K562 (cell line): Measurements from ENCODE around the gene VWA1. TPM values are rescaled to one million over a fixed set of nuclear protein-coding genes. Genes with fewer than 3 reads are reported as not detected.
A peak's percentile ranks its signal among the peaks of the same experiment; 100 is the strongest.

Experiments
- FOSL1 ChIP-seq: fragments of 200-800 bp; sonication (Bioruptor generic); conservative IDR thresholded peaks from 2 replicates; pipeline ENCODE4 v1.6.1; 2016; ENCODE audit warnings: missing genetic modification characterization, missing compliant biosample characterization
- FOXA3 ChIP-seq, 2 experiments: fragments of 450-650 bp in 1 of 2; sonication (generic) in 1 of 2; formaldehyde crosslinking; IDR thresholded peaks in 1 of 2; conservative IDR thresholded peaks in 1 of 2; 2 replicates each; pipeline versions ENCODE4 v1.4.0 to v1.8.0; 2020 to 2022; ENCODE audit warnings: mild to moderate bottlenecking in 2 of 2, missing genetic modification reagents in 1 of 2
- GABPB1 ChIP-seq: sonication (generic); formaldehyde crosslinking; IDR thresholded peaks from 2 replicates; pipeline ENCODE4 v1.8.0; 2022; ENCODE audit warnings: mild to moderate bottlenecking, missing genetic modification reagents
- HDAC1 ChIP-seq, 2 experiments: fragments of 450-650 bp; IDR thresholded peaks; 2 replicates each; pipeline ENCODE4 v1.6.1; 2016 to 2017; ENCODE audit warnings: inconsistent platforms in 1 of 2, mild to moderate bottlenecking in 1 of 2, moderate library complexity in 1 of 2
- HNRNPUL1 ChIP-seq: fragments of 200-400 bp; formaldehyde crosslinking; IDR thresholded peaks from 2 replicates; pipeline ENCODE4 v1.6.1; 2017; ENCODE audit warnings: low read length
- RFX1 ChIP-seq: fragments of 450-650 bp; IDR thresholded peaks from 2 replicates; pipeline ENCODE4 v1.6.1; 2016; ENCODE audit warnings: mild to moderate bottlenecking, moderate library complexity
- TEAD1 ChIP-seq, 2 experiments: fragments of 450-650 bp in 1 of 2; sonication (generic) in 1 of 2; formaldehyde crosslinking; IDR thresholded peaks; 2 replicates each; pipeline versions ENCODE4 v1.4.0 to v1.8.0; 2020 to 2022; ENCODE audit warnings: mild to moderate bottlenecking in 2 of 2, missing genetic modification reagents in 1 of 2
- polyA plus RNA-seq, 8 experiments: library from polyadenylated mRNA; depleted of rRNA in 4 of 8; stranded (reverse) in 5 of 8; unstranded in 3 of 8; fragments of >200 nt; fragmentation: Nextera tagmentation in 2 of 8; fragmentation: Illumina TruSeq in 1 of 8; extraction: Ambion mirVana in 2 of 8; extraction: Trizol in 1 of 8; gene quantifications; 2 replicates each; pipeline versions ENCODE4 v1.2.1 to v1.2.3, GENCODE V29; 2011 to 2014; ENCODE audit warnings: inconsistent platforms in 1 of 8, missing spikeins in 1 of 8
- total RNA-seq, 7 experiments: library from RNA; depleted of rRNA in 6 of 7; stranded (reverse); fragments of >200 nt in 6 of 7; fragmentation: Illumina TruSeq in 2 of 7; extraction: Trizol in 2 of 7; gene quantifications; 2 replicates each; pipeline versions ENCODE4 v1.2.1 to v1.2.3, GENCODE V29; 2011 to 2021; ENCODE audit warnings: low replicate concordance in 1 of 7
- TF ChIP-seq, protein P1 (sequence below), 2 experiments: fragments of 450-650 bp in 1 of 2; sonication (generic) in 1 of 2; formaldehyde crosslinking; conservative IDR thresholded peaks; 2 replicates each; pipeline versions ENCODE4 v1.4.0 to v1.8.1; 2020 to 2022; ENCODE audit warnings: mild to moderate bottlenecking in 1 of 2, missing genetic modification reagents in 1 of 2
- TF ChIP-seq, protein P2 (sequence below): fragments of 450-650 bp; IDR thresholded peaks from 2 replicates; pipeline ENCODE4 v1.6.1; 2016; ENCODE audit warnings: missing biosample characterization, missing genetic modification characterization

Gene VWA1
- total and polyA plus RNA-seq, 9 of the 15 experiments (the other 6 are each of a cell fraction or from before 2014, with no cell fraction given) = 0.01 to 6.4 (median 0.85) TPM

DNA sequence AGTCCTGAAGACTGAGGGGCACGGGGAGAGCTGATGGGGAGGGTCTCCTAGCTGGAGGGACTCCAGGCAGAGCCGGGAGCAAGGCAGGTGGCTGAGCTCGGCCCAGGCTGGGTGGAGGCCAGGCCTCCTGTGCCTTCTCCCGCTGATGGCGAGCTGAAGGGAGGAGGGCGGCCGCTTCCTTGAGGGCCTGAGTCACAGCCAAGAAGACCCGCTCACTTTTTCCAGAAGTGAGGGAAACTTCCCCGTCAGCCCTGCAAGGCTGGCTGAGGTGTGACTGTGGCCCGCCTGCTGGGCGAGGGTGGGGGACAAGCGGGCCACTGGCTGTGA lies 1.7 kb upstream of the VWA1 start (continued):
- TF ChIP-seq, protein P1, sequence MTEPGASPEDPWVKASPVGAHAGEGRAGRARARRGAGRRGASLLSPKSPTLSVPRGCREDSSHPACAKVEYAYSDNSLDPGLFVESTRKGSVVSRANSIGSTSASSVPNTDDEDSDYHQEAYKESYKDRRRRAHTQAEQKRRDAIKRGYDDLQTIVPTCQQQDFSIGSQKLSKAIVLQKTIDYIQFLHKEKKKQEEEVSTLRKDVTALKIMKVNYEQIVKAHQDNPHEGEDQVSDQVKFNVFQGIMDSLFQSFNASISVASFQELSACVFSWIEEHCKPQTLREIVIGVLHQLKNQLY (CRISPR knock-in tag; conservative IDR thresholded peaks at IDR 0.05) = 0 out of 4 replicates have a peak, but pooled peaks of 1 of the 2 experiments have one; percentile 4
- TF ChIP-seq HNRNPUL1 (no peak), RFX1 (no peak), FOSL1 (tag) (peak; percentile 62; the same call in 1 of the 2 replicates), FOXA3 (CRISPR knock-in tag; conservative IDR thresholded peaks at IDR 0.05 in 1 of 2, IDR thresholded peaks at IDR 0.05 in 1 of 2) (peak in 1 of 2 experiments; percentile 51; a peak in 2 of 4 replicates), TEAD1 (CRISPR knock-in tag; IDR thresholded peaks at IDR 0.05) (peak in 1 of 2 experiments; percentile 47; a peak in 1 of 4 replicates), GABPB1 (peak; percentile 30; the same call in 1 of the 2 replicates), HDAC1 (IDR thresholded peaks at IDR 0.05) (no peak)
- TF ChIP-seq, protein P2, sequence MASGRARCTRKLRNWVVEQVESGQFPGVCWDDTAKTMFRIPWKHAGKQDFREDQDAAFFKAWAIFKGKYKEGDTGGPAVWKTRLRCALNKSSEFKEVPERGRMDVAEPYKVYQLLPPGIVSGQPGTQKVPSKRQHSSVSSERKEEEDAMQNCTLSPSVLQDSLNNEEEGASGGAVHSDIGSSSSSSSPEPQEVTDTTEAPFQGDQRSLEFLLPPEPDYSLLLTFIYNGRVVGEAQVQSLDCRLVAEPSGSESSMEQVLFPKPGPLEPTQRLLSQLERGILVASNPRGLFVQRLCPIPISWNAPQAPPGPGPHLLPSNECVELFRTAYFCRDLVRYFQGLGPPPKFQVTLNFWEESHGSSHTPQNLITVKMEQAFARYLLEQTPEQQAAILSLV (tag) = no peak
